Measurements from ENCODE around the gene DCST2.

- TF ChIP-seq, protein P1, sequence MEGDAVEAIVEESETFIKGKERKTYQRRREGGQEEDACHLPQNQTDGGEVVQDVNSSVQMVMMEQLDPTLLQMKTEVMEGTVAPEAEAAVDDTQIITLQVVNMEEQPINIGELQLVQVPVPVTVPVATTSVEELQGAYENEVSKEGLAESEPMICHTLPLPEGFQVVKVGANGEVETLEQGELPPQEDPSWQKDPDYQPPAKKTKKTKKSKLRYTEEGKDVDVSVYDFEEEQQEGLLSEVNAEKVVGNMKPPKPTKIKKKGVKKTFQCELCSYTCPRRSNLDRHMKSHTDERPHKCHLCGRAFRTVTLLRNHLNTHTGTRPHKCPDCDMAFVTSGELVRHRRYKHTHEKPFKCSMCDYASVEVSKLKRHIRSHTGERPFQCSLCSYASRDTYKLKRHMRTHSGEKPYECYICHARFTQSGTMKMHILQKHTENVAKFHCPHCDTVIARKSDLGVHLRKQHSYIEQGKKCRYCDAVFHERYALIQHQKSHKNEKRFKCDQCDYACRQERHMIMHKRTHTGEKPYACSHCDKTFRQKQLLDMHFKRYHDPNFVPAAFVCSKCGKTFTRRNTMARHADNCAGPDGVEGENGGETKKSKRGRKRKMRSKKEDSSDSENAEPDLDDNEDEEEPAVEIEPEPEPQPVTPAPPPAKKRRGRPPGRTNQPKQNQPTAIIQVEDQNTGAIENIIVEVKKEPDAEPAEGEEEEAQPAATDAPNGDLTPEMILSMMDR (IDR thresholded peaks at IDR 0.05): peak; percentile 53 to 85 (median 67)
- TF ChIP-seq POLR2A (IDR thresholded peaks at IDR 0.05): no peak
Observed at GRCh38 chr1:155044812-155045657, 11.5 kb upstream of the DCST2 start.
